Coronary artery (tissue), 2 donors: Measurements from ENCODE around the gene RNPEPL1.

Experiments
- DNase-seq: peaks from one replicate; pipeline ENCODE4 v3.0.0-alpha.2; 2017; ENCODE audit warnings: low spot score
- H3K27ac ChIP-seq, 2 donors: fragments of 200-600 bp; sonication (generic); one replicate each; pipeline ENCODE4 v1.5.1; 2016 to 2019
- H3K4me3 ChIP-seq: fragments of 200-600 bp; sonication (generic); 2 replicates; pipeline ENCODE4 v1.5.1; 2016; ENCODE audit warnings: mild to moderate bottlenecking, moderate library complexity
- CTCF ChIP-seq: fragments of 200-600 bp; sonication (generic); IDR thresholded peaks from one replicate; pipeline ENCODE4 v1.5.1; 2019; ENCODE audit warnings: antibody characterized with exemption

RNPEPL1 gene

GRCh38 chr2:240522406-240522805, 45.9 kb upstream of the RNPEPL1 start:
- H3K27ac ChIP-seq: no peak overlapping the region
- DNase-seq: peak; percentile 41
- H3K4me3 ChIP-seq: no peak overlapping the region
- TF ChIP-seq CTCF: no peak

- no peak overlapping the region for H3K4me3 ChIP-seq
- TF ChIP-seq CTCF: no peak
- H3K27ac ChIP-seq: no peak overlapping the region
- peak; percentile 65 for DNase-seq
These were observed 44.6 kb upstream of the RNPEPL1 start for GRCh38 chr2:240523451-240524281.

- peak; percentile 57 for DNase-seq
- Histone ChIP-seq H3K27ac (no peak overlapping the region), H3K4me3 (no peak overlapping the region)
- no peak for TF ChIP-seq CTCF
These were observed 43.1 kb upstream of the RNPEPL1 start for GRCh38 chr2:240524963-240525718.

GRCh38 chr2:240525802-240526201, 42.5 kb upstream of the RNPEPL1 start:
- no peak overlapping the region for H3K4me3 ChIP-seq
- no peak overlapping the region for H3K27ac ChIP-seq
- DNase-seq: no peak
- TF ChIP-seq CTCF: no peak

- no peak overlapping the region for H3K27ac ChIP-seq
- no peak overlapping the region for H3K4me3 ChIP-seq
- TF ChIP-seq CTCF: no peak
- peak; percentile 3 for DNase-seq
These were observed 41.8 kb upstream of the RNPEPL1 start for GRCh38 chr2:240526521-240526920.

GRCh38 chr2:240527153-240527750, 41.0 kb upstream of the RNPEPL1 start:
- Histone ChIP-seq H3K4me3 (no peak overlapping the region), H3K27ac (no peak overlapping the region)
- DNase-seq: peak; percentile 16
- no peak for TF ChIP-seq CTCF
